Heart left ventricle (tissue), 13 donors: ENCODE data around the gene BLOC1S6.

Experiments used
- CTCF ChIP-seq, 12 donors: fragments of 200-600 bp; sonication (generic) in 4 of 12; IDR thresholded peaks; one replicate each; pipeline versions ENCODE4 v1.5.0 to v1.8.0; 2018 to 2022; ENCODE audit warnings: antibody characterized with exemption in 12 of 12, mild to moderate bottlenecking in 5 of 12
- POLR2A ChIP-seq, 2 donors: fragments of 450-650 bp; IDR thresholded peaks; one replicate each; pipeline ENCODE4 v1.6.1; 2017; ENCODE audit warnings: antibody characterized with exemption in 2 of 2, mild to moderate bottlenecking in 2 of 2, moderate library complexity in 2 of 2
- donor health status: ischemic (EF 13 %, LVEDD 7.1; RV severe dilation, severe dysfunction).
- donor health status: DM: no; HTN: yes; CAD: no.
- donor health status: DM: no; HTN: no; CAD: no.
- donor health status: ischemic (EF 25% LVEDD 6.9; RV normal size, moderate dysfunction).
- donor health status: ischemic (EF 25% LVEDD 5.7; RV mildly dilated, moderate dysfunction).
- donor health status: ischemic (EF 35%, LVEDD 5.7; RV mildly dilated, moderate dysfunction).
- donor health status: nonischemic (EF 11% LVEDD 7.7; RV severe dilation, severe dysfunction).
- donor health status: DM: yes; HTN: yes; CAD: no.
- donor health status: PGD.
- donor health status: ischemic (EF 29% LVEDD 5.4; RV normal size, mild dysfunction).
- donor health status: nonischemic (EF 23%, LVEDD 6.1; RV moderate dilation, normal function).

DNA sequence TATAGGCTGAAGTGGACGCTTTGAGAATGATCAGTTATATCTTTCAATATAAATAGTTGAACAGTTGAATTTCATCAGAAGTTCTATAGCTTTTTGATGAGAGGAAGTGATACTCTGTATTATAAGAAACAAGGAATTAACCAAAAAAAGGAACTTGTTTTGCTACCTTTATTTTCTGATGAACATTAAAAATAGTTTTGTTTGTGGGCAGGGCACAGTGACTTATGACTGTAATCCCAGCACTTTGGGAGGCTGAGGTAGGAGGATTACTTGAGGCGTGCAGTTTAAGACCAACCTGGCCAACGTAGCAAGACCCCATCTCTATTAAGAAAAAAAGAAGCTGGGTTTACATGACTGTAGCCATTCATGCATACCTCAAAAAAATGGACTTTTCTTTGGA, 16.7 kb downstream of the BLOC1S6 start:
- TF ChIP-seq POLR2A (IDR thresholded peaks at IDR 0.05) (no peak), CTCF (IDR thresholded peaks at IDR 0.05) (no peak)
